GM23338 (cell line): ENCODE measurements around the gene PSMD11. TPM values are rescaled to one million over a fixed set of nuclear protein-coding genes. Genes with fewer than 3 reads are reported as not detected.
A peak's percentile ranks its signal among the peaks of the same experiment; 100 is the strongest.

Experiments
- ATAC-seq: fragments of 200-7000 bp; cut with Tn5 transposase; 3 replicates; pipeline ENCODE4 v1.9.1; 2020
- DNase-seq: peaks from one replicate; pipeline ENCODE4 v3.0.0-alpha.2; 2015; ENCODE audit warnings: low spot score
- H2AFZ ChIP-seq: fragments of 200-600 bp; sonication (generic); 2 replicates; pipeline ENCODE4 v1.8.0; 2016; ENCODE audit warnings: antibody characterized with exemption, mild to moderate bottlenecking, moderate library complexity
- H3F3A ChIP-seq: fragments of 200-600 bp; sonication (generic); replicated peaks from 2 replicates; pipeline ENCODE4 v1.8.0; 2017; ENCODE audit warnings: antibody characterized with exemption, mixed run types, low read depth
- H3K27ac ChIP-seq: fragments of 200-600 bp; sonication (generic); 2 replicates; pipeline ENCODE4 v1.6.1; 2016; ENCODE audit warnings: low read depth
- H3K27me3 ChIP-seq: fragments of 200-600 bp; sonication (generic); 2 replicates; pipeline ENCODE4 v1.8.0; 2016; ENCODE audit warnings: mild to moderate bottlenecking, mixed run types, moderate library complexity; ENCODE audit not compliant: insufficient read depth
- H3K36me3 ChIP-seq: fragments of 200-600 bp; sonication (generic); 2 replicates; pipeline ENCODE4 v1.8.0; 2016; ENCODE audit warnings: mild to moderate bottlenecking; ENCODE audit not compliant: insufficient read depth
- H3K4me1 ChIP-seq: fragments of 200-600 bp; sonication (generic); 2 replicates; pipeline ENCODE4 v1.8.0; 2016; ENCODE audit warnings: mild to moderate bottlenecking, moderate library complexity; ENCODE audit not compliant: insufficient read depth
- H3K4me2 ChIP-seq: fragments of 200-600 bp; sonication (generic); 2 replicates; pipeline ENCODE4 v1.7.1; 2017; ENCODE audit warnings: mixed run types
- H3K4me3 ChIP-seq: fragments of 200-600 bp; sonication (generic); 2 replicates; pipeline ENCODE4 v1.6.1; 2016; ENCODE audit warnings: mixed run types
- H3K79me2 ChIP-seq: fragments of 200-600 bp; sonication (generic); replicated peaks from 2 replicates; pipeline ENCODE4 v1.8.0; 2017; ENCODE audit warnings: mild to moderate bottlenecking; ENCODE audit not compliant: insufficient read depth
- H3K9me2 ChIP-seq: fragments of 200-600 bp; sonication (generic); 2 replicates; pipeline ENCODE4 v1.8.0; 2017; ENCODE audit not compliant: insufficient read depth
- H4K20me1 ChIP-seq: fragments of 200-600 bp; sonication (generic); replicated peaks from 2 replicates; pipeline ENCODE4 v1.8.0; 2017; ENCODE audit warnings: mild to moderate bottlenecking; ENCODE audit not compliant: insufficient read depth
- H3K27ac Mint-ChIP-seq: 2 replicates; pipeline ENCODE4 v1.8.0; 2020; ENCODE audit warnings: inconsistent platforms, mild to moderate bottlenecking, moderate library complexity, mixed read lengths
- H3K27me3 Mint-ChIP-seq: 3 replicates; pipeline ENCODE4 v1.8.0; 2022; ENCODE audit warnings: low read depth, mild to moderate bottlenecking, moderate library complexity, mixed read lengths, inconsistent platforms; ENCODE audit not compliant: insufficient read depth, poor library complexity
- H3K36me3 Mint-ChIP-seq: 3 replicates; pipeline ENCODE4 v1.8.0; 2021; ENCODE audit warnings: low read depth, mild to moderate bottlenecking, inconsistent platforms, moderate library complexity, mixed read lengths
- H3K4me1 Mint-ChIP-seq: 3 replicates; pipeline ENCODE4 v1.8.0; 2020; ENCODE audit warnings: mild to moderate bottlenecking, inconsistent platforms, mixed read lengths
- H3K4me3 Mint-ChIP-seq: 3 replicates; pipeline ENCODE4 v1.8.0; 2021; ENCODE audit warnings: moderate library complexity, mild to moderate bottlenecking, inconsistent platforms, mixed read lengths
- H3K9me3 Mint-ChIP-seq: 3 replicates; pipeline ENCODE4 v1.8.0; 2020; ENCODE audit warnings: moderate library complexity, mild to moderate bottlenecking, inconsistent platforms, mixed read lengths
- NANOG ChIP-seq: IDR thresholded peaks from 2 replicates; pipeline ENCODE4 v1.6.1; 2016; ENCODE audit warnings: antibody characterized with exemption, borderline replicate concordance
- POLR2AphosphoS5 ChIP-seq: IDR thresholded peaks from 2 replicates; pipeline ENCODE4 v1.6.1; 2016; ENCODE audit warnings: antibody characterized with exemption, low read depth
- REST ChIP-seq: IDR thresholded peaks from one replicate; pipeline ENCODE4 v1.6.1; 2018; ENCODE audit warnings: antibody characterized with exemption; ENCODE audit not compliant: unreplicated experiment
- ZNF114 ChIP-seq: fragments of 250-450 bp; sonication (Bioruptor Pico); IDR thresholded peaks from 2 replicates; pipeline ENCODE4 v1.5.0; 2020; ENCODE audit warnings: mild to moderate bottlenecking, moderate library complexity
- polyA plus RNA-seq: library from polyadenylated mRNA; unstranded; fragments of >200 nt; fragmentation: Nextera tagmentation; extraction: Ambion mirVana; gene quantifications from 2 replicates; pipeline ENCODE4 v1.2.1, GENCODE V29; 2016
- total RNA-seq: library from RNA; depleted of rRNA; stranded (reverse); fragments of >200 nt; shearing (Covaris generic); gene quantifications from 2 replicates; pipeline ENCODE4 v1.2.3, GENCODE V29; 2014

Gene PSMD11
- total and polyA plus RNA-seq, 2 experiments from 2014 or later = 180 to 360 TPM

GRCh38 chr17:32486111-32486700 is 41.9 kb downstream of the PSMD11 start:
- peak overlapping the region; percentile 69 for H3K27ac ChIP-seq
- Mint-ChIP-seq H3K9me3 (peaks cover 3% of the 10 kb centered on the region; the same call in 1 of the 3 replicates), H3K36me3 (peaks cover 51% of the 10 kb centered on the region), H3K4me1 (peaks cover 62% of the 10 kb centered on the region), H3K27me3 (peaks cover 30% of the 10 kb centered on the region), H3K27ac (no peak overlapping the region), H3K4me3 (peak overlapping the region; percentile 66)
- H3K79me2 ChIP-seq = peaks cover 27% of the 10 kb centered on the region
- DNase-seq (peak; percentile 89), ATAC-seq (peak; percentile 51)
- H3F3A ChIP-seq = peaks cover 35% of the 10 kb centered on the region
- peaks cover 9% of the 10 kb centered on the region for H3K36me3 ChIP-seq
- peak overlapping the region; percentile 82 for H3K4me2 ChIP-seq
- peak overlapping the region; percentile 76 for H2AFZ ChIP-seq
- no peaks in the 10 kb centered on the region for H3K27me3 ChIP-seq
- TF ChIP-seq ZNF114 (CRISPR knock-in tag) (no peak), POLR2AphosphoS5 (peak; percentile 47)
- peak overlapping the region; percentile 59 for H3K4me3 ChIP-seq
- H3K9me2 ChIP-seq = no peaks in the 10 kb centered on the region
- peaks cover 50% of the 10 kb centered on the region for H3K4me1 ChIP-seq
- peaks cover 32% of the 10 kb centered on the region for H4K20me1 ChIP-seq

GRCh38 chr17:32486701-32487472 is 42.6 kb downstream of the PSMD11 start, which contains the start of gene CDK5R1:
TSS of gene CDK5R1 (plus strand) at chr17:32486993. CDS start at chr17:32487621, 628 bp downstream.
- peaks cover 27% of the 10 kb centered on the region for H3K79me2 ChIP-seq
- Mint-ChIP-seq H3K27me3 (peaks cover 30% of the 10 kb centered on the region), H3K36me3 (peaks cover 44% of the 10 kb centered on the region), H3K4me1 (peaks cover 64% of the 10 kb centered on the region), H3K4me3 (peak within 1 kb of the TSS; percentile 89), H3K9me3 (peaks cover 3% of the 10 kb centered on the region; the same call in 1 of the 3 replicates), H3K27ac (no peak within 1 kb of the TSS)
- peak; percentile 84 for DNase-seq
- H3K4me2 ChIP-seq = peak within 1 kb of the TSS; percentile 97
- peak within 1 kb of the TSS; percentile 89 for H3K4me3 ChIP-seq
- peak; percentile 3 for ATAC-seq
- no peaks in the 10 kb centered on the region for H3K27me3 ChIP-seq
- H3K9me2 ChIP-seq = no peaks in the 10 kb centered on the region
- peak within 1 kb of the TSS; percentile 93 for H2AFZ ChIP-seq
- H3K27ac ChIP-seq = peak within 1 kb of the TSS; percentile 69
- H3F3A ChIP-seq = peaks cover 31% of the 10 kb centered on the region
- TF ChIP-seq REST = peak; percentile 62
- no peak for TF ChIP-seq NANOG
- TF ChIP-seq POLR2AphosphoS5 = 0 out of 2 replicates have a peak, but pooled peaks have one; percentile 21
- H4K20me1 ChIP-seq = peaks cover 28% of the 10 kb centered on the region
- H3K36me3 ChIP-seq = peaks cover 4% of the 10 kb centered on the region
- H3K4me1 ChIP-seq = peaks cover 50% of the 10 kb centered on the region
